H54 (cell line): ENCODE measurements around the gene TM9SF1.

ENCODE experiments used
- DNase-seq: peaks from one replicate; pipeline ENCODE4 v3.0.0; 2011; ENCODE audit warnings: low spot score, mixed read lengths; ENCODE audit not compliant: insufficient read length
- FAIRE-seq: peaks from 3 replicates; lab custom pipeline; 2011; peaks lifted over from hg19 to GRCh38; lab: Jason Lieb, UNC
- POLR2A ChIP-seq: IDR thresholded peaks from 2 replicates; pipeline ENCODE4 v1.6.1; 2011; ENCODE audit warnings: low read depth, mild to moderate bottlenecking, low read length

TM9SF1 gene

GRCh38 chr14:24151404-24152080 lies 43.7 kb downstream of the TM9SF1 start:
- no peak for TF ChIP-seq POLR2A
- FAIRE-seq: no peak

GRCh38 chr14:24150993-24151392 lies 44.2 kb downstream of the TM9SF1 start:
- no peak for TF ChIP-seq POLR2A
- FAIRE-seq (no peak), DNase-seq (no peak)

More at GRCh38 chr14:24151404-24152080, 43.7 kb downstream of the TM9SF1 start:
- DNase-seq: no peak

DNA sequence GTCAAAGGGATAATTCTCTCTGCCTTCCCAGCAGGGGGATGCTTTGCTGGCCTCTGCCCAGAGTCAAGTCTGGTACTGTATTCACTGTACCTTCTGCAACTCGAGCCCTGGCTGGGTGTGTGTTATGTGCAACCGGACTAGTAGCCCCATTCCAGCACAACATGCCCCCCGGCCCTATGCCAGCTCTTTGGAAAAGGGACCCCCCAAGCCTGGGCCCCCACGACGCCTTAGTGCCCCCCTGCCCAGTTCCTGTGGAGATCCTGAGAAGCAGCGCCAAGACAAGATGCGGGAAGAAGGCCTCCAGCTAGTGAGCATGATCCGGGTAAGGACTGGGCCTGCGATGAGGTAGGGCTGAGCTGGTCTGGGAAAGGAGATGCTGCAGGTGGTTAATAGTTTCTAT lies 44.7 kb downstream of the TM9SF1 start:
- no peak for TF ChIP-seq POLR2A
- FAIRE-seq (no peak), DNase-seq (no peak)

DNA sequence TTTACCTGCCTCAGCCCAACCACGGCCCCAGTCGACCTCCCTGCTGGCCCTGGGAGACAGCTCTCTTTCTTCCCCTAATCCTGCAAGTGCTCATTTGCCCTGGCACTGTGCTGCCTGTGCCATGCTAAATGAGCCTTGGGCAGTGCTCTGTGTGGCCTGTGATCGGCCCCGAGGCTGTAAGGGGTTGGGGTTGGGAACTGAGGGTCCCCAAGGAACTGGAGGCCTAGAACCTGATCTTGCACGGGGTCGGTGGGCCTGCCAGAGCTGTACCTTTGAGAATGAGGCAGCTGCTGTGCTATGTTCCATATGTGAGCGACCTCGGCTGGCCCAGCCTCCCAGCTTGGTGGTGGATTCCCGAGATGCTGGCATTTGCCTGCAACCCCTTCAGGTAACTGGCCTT lies 45.2 kb downstream of the TM9SF1 start:
- DNase-seq (no peak), FAIRE-seq (no peak)
- no peak for TF ChIP-seq POLR2A

DNA sequence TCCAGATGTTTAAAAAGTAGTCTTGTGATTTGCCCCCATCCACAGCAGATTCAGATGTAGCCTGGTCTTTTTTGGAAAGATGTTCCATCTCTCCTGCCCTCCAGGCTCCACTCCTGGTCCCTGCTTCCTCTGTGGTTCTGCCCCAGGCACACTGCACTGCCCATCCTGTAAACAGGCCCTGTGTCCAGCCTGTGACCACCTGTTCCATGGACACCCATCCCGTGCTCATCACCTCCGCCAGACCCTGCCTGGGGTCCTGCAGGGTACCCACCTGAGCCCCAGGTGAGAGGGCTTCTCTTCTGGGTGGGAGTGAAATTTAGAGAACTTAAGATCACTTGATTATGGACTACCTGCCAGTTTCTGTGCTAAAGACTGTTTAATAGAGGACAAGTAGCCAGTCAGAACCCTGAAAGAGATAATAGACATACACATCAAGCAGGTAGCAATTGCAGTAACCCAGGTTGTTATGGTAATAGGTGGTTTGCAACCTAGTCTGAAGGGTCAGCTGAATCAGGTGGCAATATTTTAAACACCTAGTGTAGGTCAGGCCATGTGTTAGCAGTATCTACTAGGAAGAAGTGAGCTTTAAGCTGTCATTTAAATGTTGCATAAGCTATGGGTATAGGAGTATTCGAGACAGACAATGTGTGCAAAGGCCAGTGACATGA lies 45.8 kb downstream of the TM9SF1 start:
- no peak for TF ChIP-seq POLR2A
- FAIRE-seq (no peak), DNase-seq (no peak)

DNA sequence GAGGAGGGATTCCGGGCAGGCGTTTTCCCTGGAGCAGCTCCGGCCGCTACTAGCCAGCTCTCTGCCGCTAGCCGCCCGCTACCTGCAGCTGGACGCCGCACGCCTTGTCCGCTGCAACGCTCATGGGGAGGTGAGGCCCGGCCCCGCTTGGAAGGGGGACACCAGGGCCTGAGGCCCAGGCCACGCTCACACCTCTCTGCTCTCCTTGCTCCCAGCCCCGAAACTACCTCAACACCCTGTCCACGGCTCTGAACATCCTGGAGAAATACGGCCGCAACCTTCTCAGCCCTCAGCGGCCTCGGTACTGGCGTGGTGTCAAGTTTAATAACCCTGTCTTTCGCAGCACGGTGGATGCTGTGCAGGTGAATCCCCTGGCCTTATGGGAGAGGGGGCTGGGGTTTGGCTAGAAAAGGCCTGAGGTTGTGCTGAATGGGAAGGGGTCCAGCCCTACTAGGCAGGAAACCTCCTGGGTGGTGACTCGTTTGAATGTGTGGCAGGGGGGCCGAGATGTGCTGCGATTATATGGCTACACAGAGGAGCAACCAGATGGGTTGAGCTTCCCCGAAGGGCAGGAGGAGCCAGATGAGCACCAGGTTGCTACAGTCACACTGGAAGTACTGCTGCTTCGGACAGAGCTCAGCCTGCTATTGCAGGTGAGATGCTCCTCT lies 47.3 kb downstream of the TM9SF1 start:
- FAIRE-seq (no peak), DNase-seq (no peak)
- no peak for TF ChIP-seq POLR2A

DNA sequence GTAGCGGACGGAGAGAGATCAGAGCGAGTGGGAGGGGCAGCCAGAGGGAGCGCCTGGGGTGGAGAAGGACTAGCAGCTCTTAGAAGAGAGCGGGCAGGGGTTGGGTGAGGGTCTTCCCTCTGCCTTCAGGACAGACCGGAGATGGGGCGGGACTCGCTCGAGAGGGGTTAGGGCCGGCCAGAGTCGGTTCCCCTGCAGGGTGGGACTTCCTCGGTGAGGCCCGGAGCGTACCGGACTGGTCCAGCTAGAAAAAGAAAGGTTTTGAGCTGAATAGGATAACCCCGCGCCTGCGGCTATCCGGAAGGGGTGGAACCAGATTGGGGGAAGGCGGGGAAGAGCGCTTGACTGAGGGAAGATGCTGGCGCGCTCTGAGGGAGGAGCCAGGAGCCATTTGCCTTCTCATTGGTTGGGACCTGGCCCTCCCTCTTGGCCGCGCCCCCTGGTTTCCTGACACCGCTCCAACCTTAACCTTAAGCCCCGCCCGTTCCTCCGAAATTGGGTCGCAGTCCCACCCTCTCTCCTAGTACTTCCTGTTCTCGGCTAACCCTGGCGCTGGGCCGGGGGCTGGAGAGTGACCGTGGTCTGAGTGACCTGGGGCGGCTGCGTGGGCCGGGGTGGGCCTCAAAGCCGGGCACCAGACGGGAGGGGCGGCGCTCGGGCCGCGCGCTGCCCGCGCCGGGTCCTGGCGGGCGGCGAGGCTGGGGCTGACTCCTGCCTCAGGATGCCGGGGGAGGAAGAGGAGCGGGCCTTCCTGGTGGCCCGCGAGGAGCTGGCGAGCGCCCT lies 48.1 kb downstream of the TM9SF1 start, which contains the start of gene RNF31:
TSS of gene RNF31 (plus strand) at position 521 of the 783 bp plus-strand sequence. CDS start at position 722, 201 bp downstream.
- FAIRE-seq: peak; percentile 61
- peak; percentile 75 for DNase-seq
- peak; percentile 50; the same call in 1 of the 2 replicates for TF ChIP-seq POLR2A

DNA sequence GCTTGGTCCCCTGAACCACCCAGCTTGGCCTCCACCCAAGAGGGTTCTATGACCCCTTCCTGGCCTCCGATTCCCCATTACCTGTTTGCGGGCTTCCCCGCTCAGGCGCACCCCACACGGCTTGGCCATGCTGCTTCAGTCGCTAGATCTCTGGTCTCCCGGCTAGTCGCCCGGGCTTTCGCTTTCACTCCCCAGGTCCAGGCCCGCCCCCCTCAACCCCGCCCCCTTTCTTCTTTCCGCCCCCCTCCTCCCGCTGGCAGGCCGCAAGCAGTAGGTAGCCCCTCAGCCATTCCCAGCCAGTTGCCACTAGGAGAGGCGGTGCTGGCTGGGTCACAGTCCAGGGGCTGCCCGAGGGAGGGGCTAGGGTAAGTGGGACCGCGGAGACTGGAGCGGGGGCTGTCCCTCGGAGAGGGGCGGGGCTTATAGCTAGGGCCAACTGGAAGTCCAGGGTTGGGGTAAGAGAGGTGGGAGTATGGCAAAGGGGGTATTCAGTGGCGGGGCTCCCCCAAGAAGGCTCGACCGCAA lies 48.7 kb downstream of the TM9SF1 start, which contains the start of gene PSME2:
TSS of gene PSME2 (minus strand) at position 158 of the 525 bp plus-strand sequence. CDS start at position 129, 29 bp downstream.
- FAIRE-seq (peak; percentile 30), DNase-seq (peak; percentile 89)
- TF ChIP-seq POLR2A: peak; percentile 50; the same call in 1 of the 2 replicates

DNA sequence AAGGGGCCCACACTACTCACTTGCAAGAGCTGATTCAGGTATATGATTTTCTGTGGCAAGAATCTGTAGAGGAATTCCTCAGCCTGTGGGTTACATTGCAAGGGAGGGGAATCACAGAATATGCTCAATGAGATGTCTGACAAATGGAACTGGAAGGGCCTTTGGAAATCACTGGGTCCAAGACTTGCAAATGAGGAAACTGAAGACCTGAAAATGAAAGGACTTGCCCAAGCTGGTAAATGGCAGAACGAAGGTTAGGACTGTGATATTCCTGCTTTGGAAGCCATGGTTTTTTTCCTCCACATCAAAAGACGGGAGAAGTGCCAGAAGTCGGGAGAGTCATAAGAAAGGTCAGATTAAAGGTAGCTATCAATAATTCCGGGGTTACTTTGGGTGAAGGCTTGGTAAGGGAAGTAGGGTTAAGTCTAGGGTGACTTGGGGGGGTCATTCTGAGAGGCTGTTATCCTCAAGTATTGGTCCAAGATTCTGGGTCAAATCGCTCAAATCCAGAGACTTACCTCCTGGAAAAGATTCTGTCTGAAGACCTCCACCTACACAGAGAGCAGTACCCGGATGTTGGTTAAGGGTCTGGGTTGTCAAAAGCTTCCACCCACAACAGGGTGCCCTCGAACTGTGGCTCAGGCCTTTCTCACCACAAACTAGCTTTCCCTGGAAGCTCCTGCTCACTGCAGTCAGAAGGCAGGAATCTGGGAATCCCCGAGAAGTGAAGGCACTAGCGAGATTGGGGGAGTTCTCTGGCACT lies 49.4 kb downstream of the TM9SF1 start:
- DNase-seq (no peak), FAIRE-seq (no peak)
- no peak for TF ChIP-seq POLR2A

GRCh38 chr14:24145219-24145618 lies 50.0 kb downstream of the TM9SF1 start:
- no peak for TF ChIP-seq POLR2A
- FAIRE-seq: no peak

DNA sequence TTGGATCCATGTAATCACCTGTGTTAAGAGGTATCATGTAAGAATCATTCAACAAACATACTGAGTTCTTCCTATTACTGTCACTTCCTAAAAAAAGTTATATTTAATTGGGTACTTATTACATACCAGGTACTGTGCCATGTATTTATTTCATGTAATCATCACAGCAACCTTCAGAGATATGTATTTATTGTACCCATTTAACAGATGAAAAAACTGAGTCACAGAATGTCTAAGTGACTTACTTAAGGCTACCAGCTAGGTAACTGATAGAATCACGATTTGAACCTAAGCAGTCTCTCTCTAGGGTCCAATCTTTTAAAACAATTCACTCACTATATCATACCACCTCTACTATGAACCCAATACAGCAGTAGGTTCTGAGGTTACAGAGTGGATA lies 50.8 kb downstream of the TM9SF1 start:
- FAIRE-seq (no peak), DNase-seq (no peak)
- no peak for TF ChIP-seq POLR2A

More at GRCh38 chr14:24145219-24145618, 50.0 kb downstream of the TM9SF1 start:
- no peak for DNase-seq

DNA sequence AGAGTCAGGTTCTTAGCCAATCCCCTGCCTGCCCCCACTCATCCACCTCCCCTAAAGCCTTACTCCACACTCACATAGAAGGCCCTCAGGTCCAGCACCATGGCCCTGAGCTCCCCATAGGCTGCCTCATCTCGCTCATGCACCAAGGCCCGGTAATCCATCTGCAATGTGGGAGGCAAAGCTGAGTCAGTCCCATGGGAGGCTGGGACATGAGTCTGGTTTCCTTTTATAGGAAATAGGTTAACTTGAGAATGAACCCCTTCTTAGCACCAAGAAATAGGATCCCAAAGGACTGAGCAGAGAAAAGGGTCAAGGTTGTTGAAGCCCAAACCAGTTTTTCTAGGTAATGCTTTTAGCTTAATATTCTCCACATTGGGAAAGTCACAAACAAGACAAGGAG lies 51.7 kb downstream of the TM9SF1 start:
- no peak for TF ChIP-seq POLR2A
- no peak for FAIRE-seq
- DNase-seq: no peak
